HG03060 (cell line): ENCODE results near the gene IMMP2L.

Experiments used
- ATAC-seq: cut with Tn5 transposase; IDR thresholded peaks from one replicate; pipeline ENCODE4 v1.9.1; 2021; ENCODE audit warnings: low read depth, moderate number of reproducible peaks; ENCODE audit not compliant: unreplicated experiment

The IMMP2L gene

GRCh38 chr7:111180338-111180737 is 382.0 kb downstream of the IMMP2L start:
- ATAC-seq, result no peak

GRCh38 chr7:111175908-111176441 is 386.3 kb downstream of the IMMP2L start:
- ATAC-seq, result no peak

DNA sequence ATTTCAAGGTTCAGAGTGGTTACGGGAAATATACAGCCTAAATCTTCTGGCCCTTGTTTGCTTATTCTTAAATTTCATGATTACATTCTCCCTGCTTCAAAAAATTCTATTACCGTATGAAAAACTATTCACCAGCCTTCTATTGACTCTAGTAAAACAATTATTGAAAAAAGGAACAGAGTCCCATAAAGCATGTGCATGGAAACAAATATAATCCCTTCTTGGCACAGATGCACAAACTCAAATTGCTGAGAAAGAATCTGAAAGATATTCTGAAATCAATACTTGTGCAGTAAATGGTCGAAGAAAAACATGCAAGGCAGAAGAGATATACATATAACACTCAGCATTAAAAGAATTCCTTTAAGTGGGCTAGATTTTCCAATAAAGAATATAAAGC is 387.8 kb downstream of the IMMP2L start:
- no peak for ATAC-seq

DNA sequence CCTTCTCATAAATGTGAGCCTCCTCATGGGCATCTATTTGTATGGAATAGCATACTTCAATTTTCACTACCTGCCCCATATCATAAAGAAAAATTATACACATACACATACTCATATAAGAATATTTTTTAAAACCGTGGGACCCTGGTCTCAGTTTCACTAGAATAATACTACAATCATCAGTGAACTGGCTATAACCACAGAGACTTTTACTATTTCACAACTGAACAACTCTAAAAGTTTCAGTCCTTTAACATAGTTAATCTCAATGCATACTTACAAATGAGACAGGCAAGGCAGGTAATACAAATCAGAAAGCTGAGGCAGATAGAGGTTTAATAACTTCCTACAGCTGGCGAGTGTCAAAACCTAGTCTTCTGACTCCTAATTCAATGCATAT is 388.3 kb downstream of the IMMP2L start:
- no peak for ATAC-seq

GRCh38 chr7:111173528-111173927 is 388.8 kb downstream of the IMMP2L start:
- ATAC-seq, result no peak

DNA sequence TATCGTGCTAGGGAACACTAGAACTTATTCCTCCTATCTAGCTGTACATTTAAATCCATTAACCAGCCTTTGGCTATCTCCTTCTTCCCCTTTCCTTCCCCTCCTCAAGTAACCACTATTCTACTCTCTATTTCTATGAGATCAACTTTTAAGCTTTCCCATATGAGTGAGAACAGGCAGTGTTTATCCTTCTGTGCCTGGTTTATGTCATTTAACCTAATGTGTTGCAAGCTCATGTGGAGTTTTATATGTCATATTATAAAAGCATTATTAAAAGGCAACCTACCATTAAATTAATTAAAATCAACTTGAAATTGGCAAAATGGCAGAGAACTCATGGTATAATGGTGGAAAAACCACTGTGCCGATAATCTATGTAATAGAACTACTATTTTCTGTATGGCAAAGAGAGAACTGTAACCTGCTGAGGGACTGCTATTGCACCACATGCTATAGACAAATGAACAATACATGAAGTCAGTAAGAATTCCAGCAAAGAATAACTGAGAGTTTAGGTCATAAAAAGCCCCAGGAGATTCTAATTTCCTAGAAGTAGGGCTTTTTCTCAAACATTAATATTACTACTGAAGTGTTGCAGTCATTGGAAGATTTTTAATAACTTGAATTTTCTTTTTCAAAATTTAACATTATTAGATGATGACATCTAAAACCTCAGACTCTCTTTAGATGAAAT is 389.6 kb downstream of the IMMP2L start:
- ATAC-seq, result no peak

GRCh38 chr7:111168182-111168581 is 394.1 kb downstream of the IMMP2L start:
- ATAC-seq, result no peak

GRCh38 chr7:111164442-111164841 is 397.9 kb downstream of the IMMP2L start:
- ATAC-seq, result no peak

GRCh38 chr7:111162692-111163091 is 399.6 kb downstream of the IMMP2L start:
- no peak for ATAC-seq

DNA sequence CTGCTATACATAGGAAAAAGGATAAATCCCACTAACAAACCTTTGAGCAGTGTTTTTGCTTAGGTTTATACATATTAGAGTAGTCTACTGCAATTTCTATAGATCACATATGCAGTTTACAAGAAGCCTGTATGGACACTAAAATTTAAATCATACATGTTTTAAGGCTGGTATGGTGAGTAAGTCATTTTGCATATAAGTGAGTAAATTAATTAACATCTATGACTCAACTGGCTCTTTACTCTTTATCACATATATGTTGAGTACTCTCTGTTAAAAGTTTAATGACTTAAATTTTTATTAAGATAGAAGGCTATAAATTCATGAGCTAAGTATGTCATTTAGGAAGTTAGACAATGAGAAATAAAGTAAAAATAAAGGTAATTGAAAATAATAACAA is 402.0 kb downstream of the IMMP2L start:
- ATAC-seq, result no peak

- ATAC-seq, result no peak
These were observed 402.9 kb downstream of the IMMP2L start for GRCh38 chr7:111159426-111159825.

DNA sequence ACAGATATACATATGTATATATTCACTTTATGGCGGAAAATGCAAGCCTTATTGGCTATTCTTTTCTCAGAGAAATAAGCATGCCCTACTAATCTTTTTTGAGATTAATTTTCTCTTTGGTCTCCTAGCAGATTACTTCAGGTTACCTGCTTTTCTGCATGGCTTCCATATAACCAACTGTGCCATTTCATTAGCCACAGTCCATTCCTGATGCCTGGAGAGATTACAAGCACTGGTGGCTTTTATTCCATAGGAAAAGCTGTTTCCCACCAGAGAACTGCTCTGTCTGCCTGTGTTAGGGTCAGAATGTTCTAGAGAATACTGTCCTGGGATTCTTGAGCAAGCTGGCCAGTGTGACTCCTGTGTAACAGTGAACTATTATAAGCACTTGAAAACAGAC is 411.6 kb downstream of the IMMP2L start:
- ATAC-seq, result no peak

DNA sequence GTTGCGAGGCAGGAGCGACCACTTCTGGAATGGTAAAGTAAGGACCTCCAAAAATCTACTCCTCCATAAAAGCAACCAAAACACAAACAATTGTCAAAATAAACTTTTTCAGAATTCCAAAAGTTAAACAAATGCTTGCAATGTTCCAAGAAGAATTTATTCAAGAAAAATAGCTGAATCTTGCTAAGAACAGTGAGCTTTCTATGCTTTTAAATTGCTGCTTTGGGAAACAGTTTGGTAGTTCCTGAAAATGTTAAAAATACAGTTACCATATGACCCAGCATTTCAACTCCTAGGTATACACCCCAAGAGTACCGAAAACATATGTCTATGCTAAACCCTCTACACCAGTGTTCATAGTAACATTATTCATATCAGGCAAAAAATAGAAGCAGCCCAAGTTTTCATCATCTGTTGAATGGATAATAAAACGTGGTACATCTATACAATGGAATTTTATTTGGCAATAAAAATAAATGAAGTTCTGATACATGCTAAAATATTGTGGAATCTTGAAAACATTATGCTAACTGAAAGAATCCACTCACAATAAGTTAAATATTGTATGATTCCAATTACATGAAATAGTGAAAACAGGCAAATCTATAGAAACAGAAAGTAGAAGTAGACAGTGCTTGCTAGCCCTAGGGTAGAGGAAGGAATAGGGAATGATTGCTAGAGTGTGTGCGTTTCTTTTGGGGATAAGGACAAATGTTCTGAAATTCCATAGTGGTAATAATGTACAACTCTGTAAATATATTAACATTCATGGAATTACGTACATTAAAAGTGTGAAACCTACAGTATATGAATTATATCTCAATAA is 414.4 kb downstream of the IMMP2L start:
- ATAC-seq, result no peak

DNA sequence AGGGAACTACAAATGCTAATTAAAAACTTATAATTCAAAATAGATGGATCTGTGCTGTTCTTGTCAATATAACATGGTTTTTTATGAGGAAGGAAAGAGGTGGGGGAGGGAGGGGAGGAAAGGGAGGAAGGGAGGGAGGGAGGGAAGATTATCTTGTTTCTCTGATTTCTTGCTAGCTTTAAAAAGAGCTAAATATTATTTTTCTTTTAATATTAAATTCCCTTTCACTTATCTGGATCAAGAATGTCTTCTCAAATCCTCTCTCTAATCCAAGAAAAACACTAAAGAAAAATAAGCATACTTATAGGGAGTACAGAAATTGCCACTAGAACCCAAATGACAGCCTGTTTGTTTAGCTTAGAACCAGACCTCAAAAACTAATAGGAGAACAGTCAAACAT is 416.2 kb downstream of the IMMP2L start:
- no peak for ATAC-seq

GRCh38 chr7:111145472-111145871 is 416.8 kb downstream of the IMMP2L start:
- no peak for ATAC-seq

DNA sequence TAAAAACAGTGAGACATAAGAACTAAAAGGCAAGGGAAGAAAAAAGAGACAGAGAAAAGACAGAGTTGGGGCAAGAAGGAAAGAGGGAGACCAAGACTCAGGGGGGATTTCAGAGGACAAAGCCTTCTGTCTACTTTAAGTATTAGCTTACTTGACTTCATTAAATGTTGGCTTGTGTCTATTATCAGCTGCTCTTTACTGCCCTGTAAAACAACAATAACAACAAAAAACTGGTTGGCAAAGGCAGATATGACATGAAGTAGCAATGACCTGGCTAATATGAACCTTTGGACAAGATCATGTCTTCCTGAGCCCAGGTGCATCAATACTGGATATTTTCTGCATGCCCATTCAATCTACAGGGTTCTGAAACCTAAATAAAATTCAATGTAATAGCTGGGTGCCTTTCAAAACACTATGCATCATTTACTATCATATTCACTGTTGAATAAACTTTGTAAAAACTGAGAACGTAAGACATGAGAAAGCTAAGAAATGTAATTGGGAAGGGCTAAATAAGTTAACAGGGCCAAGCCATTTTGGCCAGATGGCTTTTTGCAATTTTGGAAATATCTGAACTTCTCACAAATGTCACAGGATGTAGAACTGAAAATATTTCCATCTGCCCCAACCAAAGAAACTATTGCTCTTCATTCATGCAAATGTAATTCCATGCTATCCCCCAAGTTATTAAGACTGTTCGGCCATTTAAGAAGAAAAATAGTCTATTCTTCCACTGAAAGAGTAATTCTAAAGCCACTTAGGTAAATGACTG is 422.0 kb downstream of the IMMP2L start:
- no peak for ATAC-seq

GRCh38 chr7:111138586-111138985 is 423.7 kb downstream of the IMMP2L start:
- ATAC-seq, result no peak

DNA sequence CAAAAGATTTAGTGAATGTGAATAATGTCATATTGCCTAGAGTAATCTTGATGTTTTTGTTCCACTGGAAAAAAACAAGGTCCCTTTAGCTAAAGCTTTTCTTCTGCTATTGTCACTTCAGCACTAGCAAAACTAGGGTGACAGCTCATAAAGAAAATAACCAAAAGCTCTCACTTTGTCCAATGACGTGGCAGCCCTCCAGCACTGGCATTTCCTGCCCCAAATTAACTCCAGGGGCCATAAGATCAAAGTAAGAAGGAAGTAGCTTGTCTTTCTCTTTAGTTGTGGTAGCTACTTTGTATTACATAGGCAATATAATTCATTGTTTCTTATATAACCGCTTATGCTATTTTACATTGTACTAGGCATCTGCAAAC is 424.1 kb downstream of the IMMP2L start:
- ATAC-seq, result peak; percentile 92

DNA sequence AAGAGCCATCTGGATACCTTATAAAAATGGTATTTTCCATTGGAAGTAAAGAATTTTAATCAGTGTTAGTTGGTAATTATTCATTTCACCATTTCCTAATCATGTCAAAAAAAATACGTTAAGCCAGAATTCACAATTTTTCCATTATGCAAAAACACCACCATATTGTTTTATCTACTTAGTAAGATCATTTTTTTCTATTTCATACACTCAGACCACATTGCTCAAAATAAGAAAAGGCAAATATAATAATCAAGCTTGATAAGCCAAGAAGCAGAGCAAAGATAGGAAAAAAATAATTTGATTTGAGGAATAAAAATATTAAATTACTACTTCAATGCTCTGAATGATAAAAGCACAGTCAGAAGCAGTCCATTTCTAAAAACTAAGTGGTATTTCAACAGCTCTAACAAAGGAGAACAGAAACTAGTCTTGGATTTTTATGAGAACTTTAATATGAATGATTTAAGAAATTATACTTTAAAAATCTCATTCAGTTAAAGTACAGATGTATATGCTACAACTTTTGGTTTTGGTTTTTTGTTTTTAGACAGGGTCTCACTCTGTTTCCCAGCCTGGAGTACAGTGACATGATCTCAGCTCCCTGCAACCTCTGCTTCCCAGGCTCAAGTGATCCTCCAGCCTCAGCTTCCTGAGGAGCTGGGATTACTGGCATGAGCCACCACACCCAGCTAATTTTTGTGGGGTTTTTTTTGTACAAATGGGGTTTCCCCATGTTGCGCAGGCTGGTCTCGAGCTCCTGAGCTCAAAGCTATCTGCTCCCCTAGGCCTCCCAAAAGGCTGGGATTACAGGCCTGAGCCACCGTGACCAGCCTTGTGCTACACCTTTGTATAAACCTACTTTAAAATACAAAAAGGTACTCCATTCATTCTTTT is 424.7 kb downstream of the IMMP2L start:
- peak; percentile 68 for ATAC-seq

GRCh38 chr7:111132833-111133232 is 429.5 kb downstream of the IMMP2L start:
- ATAC-seq, result no peak
